ENCODE measurements around the gene UCK1.

Gene UCK1

DNA sequence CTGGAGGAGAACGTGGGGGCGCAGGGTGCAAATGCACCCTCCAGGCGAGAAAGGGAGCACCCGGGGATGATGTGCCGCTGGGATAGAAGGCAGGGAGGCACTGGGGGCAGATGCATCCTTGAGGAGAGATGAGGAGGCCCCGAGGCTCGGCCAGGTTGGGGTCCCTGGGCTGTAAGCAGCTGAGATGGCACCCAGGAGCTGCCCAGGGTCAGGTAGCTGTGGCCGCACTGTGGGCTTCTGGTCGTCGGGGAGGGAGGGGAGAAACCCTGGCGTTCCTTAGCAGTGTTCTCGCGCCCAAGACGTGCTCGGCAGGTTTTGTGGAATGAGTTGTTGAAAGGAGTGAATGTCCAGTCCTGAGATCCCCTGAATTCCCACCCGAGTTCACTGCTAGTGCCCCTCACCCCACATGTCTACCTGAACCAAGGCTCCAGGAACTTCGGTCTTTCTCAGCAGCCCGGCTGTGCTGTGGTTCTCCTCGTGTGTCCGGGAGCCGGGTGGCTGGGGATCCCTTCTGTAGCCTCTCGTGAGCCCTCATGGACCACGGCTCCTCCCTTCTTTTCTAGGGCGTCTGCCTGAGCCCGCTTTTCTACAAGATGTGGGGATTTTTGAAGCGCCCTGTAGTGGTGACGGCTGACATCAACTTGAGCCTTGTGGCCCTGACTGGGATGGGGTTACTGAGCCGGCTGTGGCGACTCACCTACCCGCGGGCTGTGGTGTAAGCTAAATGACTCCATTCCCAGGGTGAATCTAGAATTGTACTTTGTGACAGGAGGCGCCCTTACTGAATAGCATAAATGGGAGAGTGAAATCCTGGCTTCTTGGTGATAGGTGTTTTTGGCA lies 27.2 kb downstream of the UCK1 start:
- TF ChIP-seq, protein P1, sequence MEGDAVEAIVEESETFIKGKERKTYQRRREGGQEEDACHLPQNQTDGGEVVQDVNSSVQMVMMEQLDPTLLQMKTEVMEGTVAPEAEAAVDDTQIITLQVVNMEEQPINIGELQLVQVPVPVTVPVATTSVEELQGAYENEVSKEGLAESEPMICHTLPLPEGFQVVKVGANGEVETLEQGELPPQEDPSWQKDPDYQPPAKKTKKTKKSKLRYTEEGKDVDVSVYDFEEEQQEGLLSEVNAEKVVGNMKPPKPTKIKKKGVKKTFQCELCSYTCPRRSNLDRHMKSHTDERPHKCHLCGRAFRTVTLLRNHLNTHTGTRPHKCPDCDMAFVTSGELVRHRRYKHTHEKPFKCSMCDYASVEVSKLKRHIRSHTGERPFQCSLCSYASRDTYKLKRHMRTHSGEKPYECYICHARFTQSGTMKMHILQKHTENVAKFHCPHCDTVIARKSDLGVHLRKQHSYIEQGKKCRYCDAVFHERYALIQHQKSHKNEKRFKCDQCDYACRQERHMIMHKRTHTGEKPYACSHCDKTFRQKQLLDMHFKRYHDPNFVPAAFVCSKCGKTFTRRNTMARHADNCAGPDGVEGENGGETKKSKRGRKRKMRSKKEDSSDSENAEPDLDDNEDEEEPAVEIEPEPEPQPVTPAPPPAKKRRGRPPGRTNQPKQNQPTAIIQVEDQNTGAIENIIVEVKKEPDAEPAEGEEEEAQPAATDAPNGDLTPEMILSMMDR (IDR thresholded peaks at IDR 0.05), result no peak
- Mint-ChIP-seq H3K27me3 (ENCODE audit: low read depth, poor library complexity) (peaks cover 3% of the 10 kb centered on the region), H3K4me1 (peaks cover 34% of the 10 kb centered on the region), H3K4me3 (peak overlapping the region; percentile 97), H3K27ac (no peak overlapping the region), H3K9me3 (no peaks in the 10 kb centered on the region), H3K36me3 (ENCODE audit: low read depth) (peaks cover 46% of the 10 kb centered on the region)
- DNase-seq, result peak; percentile 21

DNA sequence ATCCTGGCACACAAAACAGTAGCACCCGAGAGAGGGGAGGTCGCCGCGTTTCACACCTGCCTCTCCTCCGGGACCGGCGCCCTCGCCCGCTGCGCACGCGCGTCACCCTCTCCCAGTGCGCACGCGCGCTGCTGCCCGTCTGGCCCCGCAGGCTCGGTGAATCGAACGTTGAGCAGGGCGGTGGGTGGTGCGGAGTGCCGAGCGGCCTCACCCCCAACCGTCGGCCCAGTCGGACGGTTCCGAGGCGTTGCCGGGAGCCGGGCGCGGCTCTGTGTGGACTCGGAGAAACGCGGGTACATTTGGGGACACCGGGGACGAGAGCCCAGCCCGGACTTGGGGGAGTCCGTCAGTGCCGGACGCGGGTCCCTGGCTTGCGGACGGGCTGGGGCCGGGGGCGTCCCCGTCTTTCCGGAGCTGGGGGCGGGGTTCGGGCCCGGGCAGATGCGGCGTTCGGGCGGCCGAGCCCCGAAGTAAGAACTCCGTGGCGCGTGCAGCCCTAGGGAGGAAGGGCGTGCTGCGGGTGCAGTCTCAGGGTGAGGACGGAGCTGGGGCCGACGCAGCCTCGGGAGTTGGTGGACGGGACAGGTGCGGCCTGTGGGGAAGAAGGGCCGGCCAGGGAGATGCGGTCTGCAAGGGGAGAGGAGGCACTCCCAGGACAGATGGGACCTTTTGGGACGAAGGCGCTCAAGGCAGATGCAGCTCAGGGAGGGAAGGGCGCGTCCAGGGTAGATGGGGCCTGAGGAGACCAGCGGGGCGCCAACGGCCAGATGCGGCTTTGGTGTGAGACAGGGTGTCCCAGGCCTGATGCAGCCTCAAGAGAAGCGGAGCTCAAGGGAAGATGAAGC lies 28.1 kb downstream of the UCK1 start, which contains the start of gene POMT1:
POMT1 (plus strand) TSS at position 138 of the 845 bp plus-strand sequence. CDS start 1,301 bp downstream, outside the sequence.
- Mint-ChIP-seq H3K4me3 (peak within 1 kb of the TSS; percentile 97), H3K4me1 (peaks cover 37% of the 10 kb centered on the region), H3K27ac (peak within 1 kb of the TSS; percentile 83), H3K36me3 (ENCODE audit: low read depth) (peaks cover 43% of the 10 kb centered on the region), H3K27me3 (ENCODE audit: low read depth, poor library complexity) (peaks cover 3% of the 10 kb centered on the region), H3K9me3 (no peaks in the 10 kb centered on the region)
- peak; percentile 89 for DNase-seq
- TF ChIP-seq, protein P1 (IDR thresholded peaks at IDR 0.05), result no peak

GRCh38 chr9:131500939-131501541 lies 30.0 kb downstream of the UCK1 start:
- H3K4me1 Mint-ChIP-seq, result peaks cover 48% of the 10 kb centered on the region
- H3K36me3 Mint-ChIP-seq (ENCODE audit: low read depth), result peaks cover 44% of the 10 kb centered on the region
- no peaks in the 10 kb centered on the region for H3K9me3 Mint-ChIP-seq
- peak overlapping the region; percentile 86 for H3K27ac Mint-ChIP-seq
- peak overlapping the region; percentile 77 for H3K4me3 Mint-ChIP-seq
- DNase-seq, result no peak
- TF ChIP-seq, protein P1 (IDR thresholded peaks at IDR 0.05), result no peak
- peaks cover 3% of the 10 kb centered on the region for H3K27me3 Mint-ChIP-seq (ENCODE audit: low read depth, poor library complexity)

GRCh38 chr9:131500377-131500776 lies 30.7 kb downstream of the UCK1 start:
- peaks cover 3% of the 10 kb centered on the region for H3K27me3 Mint-ChIP-seq (ENCODE audit: low read depth, poor library complexity)
- H3K9me3 Mint-ChIP-seq, result no peaks in the 10 kb centered on the region
- DNase-seq, result no peak
- TF ChIP-seq, protein P1 (IDR thresholded peaks at IDR 0.05), result no peak
- peaks cover 47% of the 10 kb centered on the region for H3K36me3 Mint-ChIP-seq (ENCODE audit: low read depth)
- no peak overlapping the region for H3K4me3 Mint-ChIP-seq
- peak overlapping the region; percentile 86 for H3K27ac Mint-ChIP-seq
- H3K4me1 Mint-ChIP-seq, result peaks cover 48% of the 10 kb centered on the region

DNA sequence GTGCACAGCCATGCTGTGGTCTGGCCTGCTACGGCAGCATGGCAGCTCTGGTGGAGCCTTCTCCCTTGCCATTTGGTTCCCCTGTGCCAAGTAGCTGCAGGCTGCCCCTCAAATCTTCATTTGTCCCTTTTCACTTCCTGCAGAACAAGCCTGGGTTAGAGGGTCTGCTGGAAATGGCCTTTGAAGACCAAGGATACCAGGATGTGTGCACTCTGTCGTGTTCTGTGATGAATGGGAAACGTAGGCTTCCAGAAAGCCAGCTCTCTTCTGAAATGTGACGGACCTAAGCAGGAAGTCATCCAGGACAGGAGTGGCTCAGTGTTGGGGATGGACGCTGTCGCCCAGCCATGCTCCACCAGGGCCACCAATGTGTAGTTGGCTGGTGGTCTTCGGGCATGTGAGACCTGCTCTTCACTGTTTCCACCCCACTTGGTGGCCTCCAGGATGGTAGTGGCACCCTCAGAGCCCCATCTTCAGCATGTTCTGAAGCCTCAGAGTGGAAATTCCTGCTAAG lies 31.8 kb downstream of the UCK1 start:
- peak overlapping the region; percentile 88 for H3K27ac Mint-ChIP-seq

More for the DNA sequence above, 31.8 kb downstream of the UCK1 start:
- Mint-ChIP-seq H3K4me3 (no peak overlapping the region), H3K9me3 (no peaks in the 10 kb centered on the region), H3K4me1 (peaks cover 39% of the 10 kb centered on the region), H3K27me3 (ENCODE audit: low read depth, poor library complexity) (peaks cover 3% of the 10 kb centered on the region), H3K36me3 (ENCODE audit: low read depth) (peaks cover 51% of the 10 kb centered on the region)
- DNase-seq, result no peak
- TF ChIP-seq, protein P1 (IDR thresholded peaks at IDR 0.05), result no peak

All from nephron progenitor cell (in vitro differentiated cells).